Measurements from ENCODE around the gene KAZN.

KAZN gene

GRCh38 chr1:14800014-14800413, 201.5 kb downstream of the KAZN start:
- ChIA-PET POLR2A (no interaction called here), CTCF (no interaction called here)
- TF ChIP-seq TARDBP (IDR thresholded peaks at IDR 0.05) (no peak), FOXK2 (IDR thresholded peaks at IDR 0.05) (no peak), SUZ12 (IDR thresholded peaks at IDR 0.05) (no peak), ARNT (IDR thresholded peaks at IDR 0.05) (no peak), LEF1 (IDR thresholded peaks at IDR 0.05; ENCODE audit: borderline replicate concordance) (no peak), SP1 (IDR thresholded peaks at IDR 0.05) (no peak), FOXM1 (IDR thresholded peaks at IDR 0.05; ENCODE audit: borderline replicate concordance) (no peak), PKNOX1 (IDR thresholded peaks at IDR 0.05) (no peak), ELF4 (IDR thresholded peaks at IDR 0.05) (no peak), ZNF384 (IDR thresholded peaks at IDR 0.05) (no peak), HDGF (IDR thresholded peaks at IDR 0.05; ENCODE audit: borderline replicate concordance) (no peak)
- DNase-seq (ENCODE audit: extremely low spot score): no peak

GRCh38 chr1:14800500-14801076, 202.1 kb downstream of the KAZN start:
- TF ChIP-seq ARNT (IDR thresholded peaks at IDR 0.05): no peak
- TF ChIP-seq PKNOX1 (IDR thresholded peaks at IDR 0.05): no peak
- TF ChIP-seq ZNF384 (IDR thresholded peaks at IDR 0.05): no peak
- no peak for TF ChIP-seq FOXA1 (IDR thresholded peaks at IDR 0.05)
- no peak for TF ChIP-seq FOXM1 (IDR thresholded peaks at IDR 0.05; ENCODE audit: borderline replicate concordance)
- TF ChIP-seq TARDBP (IDR thresholded peaks at IDR 0.05): no peak
- no peak for TF ChIP-seq LEF1 (IDR thresholded peaks at IDR 0.05; ENCODE audit: borderline replicate concordance)
- TF ChIP-seq ELF4 (IDR thresholded peaks at IDR 0.05): no peak
- no peak for TF ChIP-seq BHLHE40 (IDR thresholded peaks at IDR 0.05; ENCODE audit: borderline replicate concordance)
- no peak for TF ChIP-seq FOXK2 (IDR thresholded peaks at IDR 0.05)
- TF ChIP-seq NFRKB (IDR thresholded peaks at IDR 0.05): no peak
- no peak for TF ChIP-seq L3MBTL2 (conservative IDR thresholded peaks at IDR 0.05)
- no peak for TF ChIP-seq HDGF (IDR thresholded peaks at IDR 0.05; ENCODE audit: borderline replicate concordance)
- TF ChIP-seq CTBP1 (IDR thresholded peaks at IDR 0.05; ENCODE audit: borderline replicate concordance): no peak
- TF ChIP-seq SUZ12 (IDR thresholded peaks at IDR 0.05): no peak
- ChIA-PET CTCF (no interaction called here), POLR2A (no interaction called here)
- DNase-seq (ENCODE audit: extremely low spot score): no peak

- ChIA-PET CTCF (no interaction called here), POLR2A (no interaction called here)
- DNase-seq (ENCODE audit: extremely low spot score): no peak
These were observed 204.7 kb downstream of the KAZN start for GRCh38 chr1:14803002-14803789.

GRCh38 chr1:14804626-14805025, 206.1 kb downstream of the KAZN start:
- POLR2A ChIA-PET: no interaction called here
- CTCF ChIA-PET: interaction anchor here (1.0 to 1.1 kb wide), 2 partner anchors 22 to 976 kb away, joined by 3 read pairs; no protein-coding TSS in a partner anchor
- DNase-seq (ENCODE audit: extremely low spot score): peak; percentile 20
- TF ChIP-seq PKNOX1 (IDR thresholded peaks at IDR 0.05) (no peak), LEF1 (IDR thresholded peaks at IDR 0.05; ENCODE audit: borderline replicate concordance) (no peak), BHLHE40 (IDR thresholded peaks at IDR 0.05; ENCODE audit: borderline replicate concordance) (no peak), HDGF (IDR thresholded peaks at IDR 0.05; ENCODE audit: borderline replicate concordance) (no peak), TARDBP (IDR thresholded peaks at IDR 0.05) (no peak), L3MBTL2 (conservative IDR thresholded peaks at IDR 0.05) (no peak), NFRKB (IDR thresholded peaks at IDR 0.05) (no peak), CTBP1 (IDR thresholded peaks at IDR 0.05; ENCODE audit: borderline replicate concordance) (no peak), ZNF384 (IDR thresholded peaks at IDR 0.05) (no peak), FOXM1 (IDR thresholded peaks at IDR 0.05; ENCODE audit: borderline replicate concordance) (no peak), FOXA1 (IDR thresholded peaks at IDR 0.05) (no peak), ELF4 (IDR thresholded peaks at IDR 0.05) (no peak), ARNT (IDR thresholded peaks at IDR 0.05) (no peak), SUZ12 (IDR thresholded peaks at IDR 0.05) (no peak), SP1 (IDR thresholded peaks at IDR 0.05) (no peak), FOXK2 (IDR thresholded peaks at IDR 0.05) (no peak)

More at GRCh38 chr1:14803002-14803789, 204.7 kb downstream of the KAZN start:
- TF ChIP-seq ARNT (IDR thresholded peaks at IDR 0.05) (no peak), HDGF (IDR thresholded peaks at IDR 0.05; ENCODE audit: borderline replicate concordance) (no peak), ZNF384 (IDR thresholded peaks at IDR 0.05) (no peak)

- POLR2A ChIA-PET: no interaction called here
- no peak for DNase-seq (ENCODE audit: extremely low spot score)
- CTCF ChIA-PET: no interaction called here
- TF ChIP-seq ELF4 (IDR thresholded peaks at IDR 0.05) (no peak), NFRKB (IDR thresholded peaks at IDR 0.05) (no peak), FOXA1 (IDR thresholded peaks at IDR 0.05) (no peak), TARDBP (IDR thresholded peaks at IDR 0.05) (no peak), SP1 (IDR thresholded peaks at IDR 0.05) (no peak), CTBP1 (IDR thresholded peaks at IDR 0.05; ENCODE audit: borderline replicate concordance) (no peak), PKNOX1 (IDR thresholded peaks at IDR 0.05) (no peak), L3MBTL2 (conservative IDR thresholded peaks at IDR 0.05) (no peak), SUZ12 (IDR thresholded peaks at IDR 0.05) (no peak), LEF1 (IDR thresholded peaks at IDR 0.05; ENCODE audit: borderline replicate concordance) (no peak), FOXM1 (IDR thresholded peaks at IDR 0.05; ENCODE audit: borderline replicate concordance) (no peak), BHLHE40 (IDR thresholded peaks at IDR 0.05; ENCODE audit: borderline replicate concordance) (no peak), ARNT (IDR thresholded peaks at IDR 0.05) (no peak)
These were observed 208.3 kb downstream of the KAZN start for GRCh38 chr1:14806772-14807171.

Measured in HEK293T (cell line).